Astrocyte (in vitro differentiated cells and primary cell): ENCODE results near the gene PACRGL.

Source experiments
- EZH2 ChIP-seq: IDR thresholded peaks from 2 replicates; pipeline ENCODE4 v1.6.1; 2012; ENCODE audit warnings: mild to moderate bottlenecking, low read length, inconsistent platforms; ENCODE audit not compliant: insufficient read depth
- TF ChIP-seq, protein P1 (sequence below): IDR thresholded peaks from 2 replicates; pipeline ENCODE4 v1.5.1; 2011; ENCODE audit warnings: low read depth, mild to moderate bottlenecking, inconsistent platforms, low read length, moderate library complexity; ENCODE audit not compliant: insufficient read depth

DNA sequence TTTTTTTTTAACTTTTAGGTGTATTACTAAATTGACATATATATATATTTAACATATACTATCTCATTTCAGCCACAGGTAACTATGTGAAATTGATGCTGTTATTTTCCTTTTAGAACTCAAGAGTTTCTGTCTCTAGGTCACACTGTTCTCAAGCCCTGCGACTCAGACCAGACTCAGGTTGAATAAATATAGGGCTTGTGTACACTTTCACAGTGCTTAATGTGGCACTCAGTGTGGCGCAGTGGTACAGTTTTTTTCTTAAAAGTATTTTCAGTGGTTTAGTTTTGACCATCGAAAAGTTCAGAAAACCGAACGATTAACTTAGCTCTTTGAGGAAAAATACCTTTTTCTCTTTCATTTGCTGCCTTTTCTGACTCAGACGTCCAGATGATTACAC is 24.7 kb downstream of the PACRGL start:
- TF ChIP-seq, protein P1, sequence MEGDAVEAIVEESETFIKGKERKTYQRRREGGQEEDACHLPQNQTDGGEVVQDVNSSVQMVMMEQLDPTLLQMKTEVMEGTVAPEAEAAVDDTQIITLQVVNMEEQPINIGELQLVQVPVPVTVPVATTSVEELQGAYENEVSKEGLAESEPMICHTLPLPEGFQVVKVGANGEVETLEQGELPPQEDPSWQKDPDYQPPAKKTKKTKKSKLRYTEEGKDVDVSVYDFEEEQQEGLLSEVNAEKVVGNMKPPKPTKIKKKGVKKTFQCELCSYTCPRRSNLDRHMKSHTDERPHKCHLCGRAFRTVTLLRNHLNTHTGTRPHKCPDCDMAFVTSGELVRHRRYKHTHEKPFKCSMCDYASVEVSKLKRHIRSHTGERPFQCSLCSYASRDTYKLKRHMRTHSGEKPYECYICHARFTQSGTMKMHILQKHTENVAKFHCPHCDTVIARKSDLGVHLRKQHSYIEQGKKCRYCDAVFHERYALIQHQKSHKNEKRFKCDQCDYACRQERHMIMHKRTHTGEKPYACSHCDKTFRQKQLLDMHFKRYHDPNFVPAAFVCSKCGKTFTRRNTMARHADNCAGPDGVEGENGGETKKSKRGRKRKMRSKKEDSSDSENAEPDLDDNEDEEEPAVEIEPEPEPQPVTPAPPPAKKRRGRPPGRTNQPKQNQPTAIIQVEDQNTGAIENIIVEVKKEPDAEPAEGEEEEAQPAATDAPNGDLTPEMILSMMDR: no peak
- no peak for TF ChIP-seq EZH2
